GM19328 (cell line): ENCODE data around the gene TMEM89.

Experiments
- ATAC-seq: cut with Tn5 transposase; IDR thresholded peaks from one replicate; pipeline ENCODE4 v1.9.1; 2021; ENCODE audit warnings: mild to moderate bottlenecking, moderate library complexity; ENCODE audit not compliant: unreplicated experiment

TMEM89 gene

DNA sequence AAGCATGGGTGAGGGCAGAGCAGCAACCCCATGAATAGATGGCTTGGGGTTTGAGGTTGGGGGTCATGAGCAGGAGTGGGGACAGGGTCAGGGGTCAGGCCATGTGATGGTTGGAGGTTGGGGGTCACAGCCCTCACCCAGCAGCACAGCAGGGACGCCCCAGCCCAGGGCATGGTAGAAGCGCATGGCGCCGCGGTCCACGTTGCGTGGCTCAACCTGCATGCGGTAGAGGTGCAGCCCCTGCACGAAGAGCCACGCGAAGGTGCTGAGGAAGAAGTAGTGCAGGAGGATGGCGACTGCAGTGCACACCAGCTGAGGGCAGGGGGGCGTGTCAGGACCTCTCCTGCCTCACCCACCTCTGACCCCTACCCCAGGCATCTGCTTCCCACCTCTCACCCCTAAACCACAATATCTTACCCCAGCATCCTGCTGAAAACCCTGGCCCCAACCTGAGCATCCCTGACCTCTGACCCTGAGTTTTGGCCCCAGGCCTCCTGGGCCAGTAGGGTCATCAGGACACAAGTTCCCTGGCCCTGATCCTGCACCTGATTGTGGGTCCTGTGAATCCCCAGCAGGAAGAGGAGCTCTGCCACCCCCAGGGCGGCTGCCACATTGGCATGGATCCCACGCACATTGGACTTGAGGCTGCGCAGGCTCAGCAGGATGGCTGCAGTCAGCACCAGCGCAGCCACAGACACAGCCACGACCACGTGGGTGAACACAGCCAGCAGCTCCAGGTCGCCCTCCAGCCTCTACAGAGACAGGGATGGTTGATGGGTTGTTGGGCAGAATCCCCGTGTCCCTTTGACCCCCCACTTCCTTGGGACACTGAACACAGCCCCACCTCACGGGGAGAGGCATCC, 23.6 kb upstream of the TMEM89 start:
- no peak for ATAC-seq

DNA sequence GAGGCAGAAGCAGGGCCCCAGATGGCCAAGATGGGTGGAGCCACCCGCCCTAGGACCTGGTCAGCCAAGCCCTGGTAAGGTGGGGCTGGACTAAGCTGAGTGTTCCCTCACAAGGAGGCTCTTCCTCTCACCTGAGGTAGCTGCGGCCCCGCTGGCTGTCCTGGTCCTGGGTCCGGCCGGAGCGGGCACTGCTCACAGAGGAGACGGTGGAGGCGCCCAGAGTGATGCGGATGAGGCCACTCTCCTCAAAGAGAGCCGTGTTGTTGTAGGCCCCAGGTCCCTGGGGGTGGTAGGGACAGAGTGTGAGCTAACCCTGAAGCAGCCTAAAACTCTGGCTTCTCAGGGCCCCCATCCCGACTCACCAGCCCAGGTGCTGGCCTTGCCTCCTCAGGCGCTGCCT, 21.0 kb upstream of the TMEM89 start:
- no peak for ATAC-seq

DNA sequence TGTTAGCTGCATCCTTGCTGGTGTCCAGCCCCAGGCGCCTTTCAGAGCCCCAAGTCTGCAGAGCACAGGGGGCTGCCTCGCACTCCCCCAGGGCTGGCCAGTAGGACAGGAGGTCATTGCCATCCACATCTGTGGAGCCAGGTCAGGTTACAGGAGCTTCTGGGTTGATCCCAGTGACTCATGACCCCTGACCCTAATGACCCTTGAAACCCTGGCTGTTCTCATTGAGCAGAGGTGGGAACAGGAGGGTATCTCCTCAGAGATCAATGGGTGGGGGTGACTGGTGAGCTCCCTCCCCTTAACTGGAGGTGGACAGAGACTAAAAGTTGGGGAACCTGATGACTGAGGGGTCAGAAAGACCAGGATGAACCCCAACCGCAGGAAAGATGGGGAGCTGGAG, 19.8 kb upstream of the TMEM89 start:
- no peak for ATAC-seq

- ATAC-seq: no peak
Observed at GRCh38 chr3:48639944-48640606, 18.5 kb upstream of the TMEM89 start.

- no peak for ATAC-seq
Observed at GRCh38 chr3:48637305-48637704, 15.7 kb upstream of the TMEM89 start.

DNA sequence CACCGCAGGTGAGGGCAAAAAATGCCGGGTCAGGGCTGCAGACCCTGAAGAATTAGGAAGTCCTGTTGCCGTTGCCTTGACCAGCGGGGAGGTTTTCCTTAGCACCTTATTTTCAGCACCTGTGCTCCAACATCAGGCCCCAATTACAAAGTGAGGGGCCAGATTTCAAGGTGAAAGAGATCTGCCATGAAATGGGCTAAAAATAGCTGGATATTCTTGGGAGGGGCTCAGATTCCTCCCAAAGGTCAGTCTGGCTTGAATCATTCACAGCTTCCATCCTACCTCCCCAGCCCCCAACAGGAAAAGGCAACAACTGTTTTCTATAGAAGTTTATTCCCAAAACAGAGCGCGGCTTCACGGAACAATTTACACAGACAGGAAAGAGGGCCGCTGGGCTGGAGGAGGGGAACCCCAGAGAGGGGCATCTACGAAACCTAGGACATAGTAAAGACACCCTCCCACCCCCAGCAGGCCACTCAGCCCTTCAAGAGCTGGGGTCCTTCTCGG, 14.6 kb upstream of the TMEM89 start:
- ATAC-seq: no peak

GRCh38 chr3:48635222-48636021, 13.9 kb upstream of the TMEM89 start, which contains the start of gene SLC26A6:
TSS of gene SLC26A6 (minus strand) at chr3:48635461. CDS start at chr3:48635393, 68 bp downstream.
- peak; percentile 89 for ATAC-seq

DNA sequence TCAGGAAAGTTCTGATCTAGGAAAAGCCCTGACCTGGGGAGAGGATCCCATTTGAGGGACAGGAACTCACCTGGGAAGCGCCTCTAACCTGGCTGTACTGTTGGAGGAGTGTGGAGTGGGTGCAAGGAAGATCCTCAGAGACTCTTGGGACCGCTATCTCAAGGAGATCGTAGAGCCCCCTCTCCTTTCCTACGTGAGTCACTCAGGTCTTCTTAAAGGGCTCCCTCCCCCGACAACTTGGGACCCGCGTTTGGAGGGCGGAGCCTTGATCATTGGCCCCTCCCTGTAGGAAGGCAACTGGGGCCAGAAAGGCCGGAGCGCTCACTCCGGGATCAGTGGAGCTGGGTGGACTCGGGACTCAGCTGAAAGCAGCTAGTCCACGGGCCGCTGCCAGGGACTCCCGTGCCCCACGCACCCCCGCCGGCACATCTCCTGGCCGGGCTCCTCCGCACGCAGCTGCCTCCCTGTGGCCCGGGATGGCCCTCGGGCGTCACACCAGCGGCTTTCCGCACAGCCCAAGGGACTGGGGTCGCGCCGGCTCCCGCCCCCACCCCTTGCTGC, 13.2 kb upstream of the TMEM89 start:
- ATAC-seq: no peak

- no peak for ATAC-seq
Observed at GRCh38 chr3:48633743-48634142, 12.2 kb upstream of the TMEM89 start.

GRCh38 chr3:48633256-48633655, 11.7 kb upstream of the TMEM89 start:
- ATAC-seq: no peak

- ATAC-seq: no peak
Observed at GRCh38 chr3:48631516-48632448, 10.2 kb upstream of the TMEM89 start.

- no peak for ATAC-seq
Observed at GRCh38 chr3:48630833-48631232, 9.3 kb upstream of the TMEM89 start.

GRCh38 chr3:48630407-48630806, 8.8 kb upstream of the TMEM89 start:
- no peak for ATAC-seq

- ATAC-seq: no peak
Observed at GRCh38 chr3:48629894-48630293, 8.3 kb upstream of the TMEM89 start.

- ATAC-seq: no peak
Observed at GRCh38 chr3:48628277-48629017, 6.9 kb upstream of the TMEM89 start.

DNA sequence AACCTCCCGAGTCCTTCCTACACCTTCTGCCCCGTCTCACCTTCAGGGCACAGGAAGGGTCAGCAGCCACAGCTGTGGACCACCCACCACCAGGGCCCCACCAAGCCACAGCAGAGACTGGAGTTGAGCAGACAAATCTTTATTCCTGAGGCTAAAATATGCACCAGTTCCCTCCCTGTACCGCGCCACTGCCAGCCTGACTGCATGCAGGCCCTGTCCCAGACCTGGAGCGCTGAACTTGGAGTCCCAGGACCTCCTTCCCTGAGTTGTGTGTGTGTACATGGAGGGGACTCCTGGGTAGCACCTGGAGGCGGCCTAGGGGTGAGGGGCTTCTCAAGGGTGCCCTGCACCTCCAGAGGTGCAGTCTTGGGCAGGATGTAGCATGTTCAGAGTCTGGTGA, 4.0 kb upstream of the TMEM89 start:
- no peak for ATAC-seq

- no peak for ATAC-seq
Observed at GRCh38 chr3:48624767-48625166, 3.2 kb upstream of the TMEM89 start.

- ATAC-seq: no peak
Observed at GRCh38 chr3:48623851-48624547, 2.4 kb upstream of the TMEM89 start.
